DMS153 treated with DMSO at 0.1 percent for 48 hours (cell line): Measurements from ENCODE around the gene CANT1.
A peak's percentile ranks its signal among the peaks of the same experiment; 100 is the strongest.
"Not testable (repeated sequence)": the region's sequence is repeated elsewhere in the genome, so short reads cannot be mapped to it uniquely, and the experiment has no call there.

Experiments
- DNase-seq: peaks from one replicate; lab custom pipeline; 2025; ENCODE audit not compliant: unreplicated experiment; lab: John Stamatoyannopoulos, UW

The CANT1 gene

DNA sequence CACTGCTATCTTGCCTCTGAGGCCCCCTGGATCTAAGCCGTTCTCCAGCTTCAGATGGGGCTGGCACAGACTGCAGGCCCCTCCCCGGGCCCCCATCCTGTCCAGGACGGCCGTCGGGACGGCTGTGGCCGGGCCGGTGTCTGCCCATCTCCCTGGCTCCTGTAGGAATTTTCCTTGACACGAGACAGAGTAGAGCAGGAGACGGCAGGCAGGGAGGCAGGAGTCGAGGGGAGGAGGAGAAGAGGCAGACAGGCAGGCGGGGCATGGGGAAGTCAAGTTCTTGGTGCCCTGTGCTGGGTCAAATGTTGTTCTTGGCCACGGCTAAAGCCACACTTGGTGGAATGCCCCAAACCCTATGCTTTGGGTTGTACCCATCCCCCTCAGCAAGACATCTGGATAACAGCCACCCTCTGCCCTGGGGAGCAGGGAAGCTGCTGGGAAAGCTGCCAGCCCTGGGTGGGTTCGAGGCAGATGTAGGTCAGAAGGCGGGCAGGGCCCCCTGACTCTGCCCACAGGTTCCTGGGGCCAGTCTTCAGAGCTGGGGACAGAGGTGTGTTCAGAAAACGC is 18.4 kb upstream of the CANT1 start:
- no peak for DNase-seq

DNA sequence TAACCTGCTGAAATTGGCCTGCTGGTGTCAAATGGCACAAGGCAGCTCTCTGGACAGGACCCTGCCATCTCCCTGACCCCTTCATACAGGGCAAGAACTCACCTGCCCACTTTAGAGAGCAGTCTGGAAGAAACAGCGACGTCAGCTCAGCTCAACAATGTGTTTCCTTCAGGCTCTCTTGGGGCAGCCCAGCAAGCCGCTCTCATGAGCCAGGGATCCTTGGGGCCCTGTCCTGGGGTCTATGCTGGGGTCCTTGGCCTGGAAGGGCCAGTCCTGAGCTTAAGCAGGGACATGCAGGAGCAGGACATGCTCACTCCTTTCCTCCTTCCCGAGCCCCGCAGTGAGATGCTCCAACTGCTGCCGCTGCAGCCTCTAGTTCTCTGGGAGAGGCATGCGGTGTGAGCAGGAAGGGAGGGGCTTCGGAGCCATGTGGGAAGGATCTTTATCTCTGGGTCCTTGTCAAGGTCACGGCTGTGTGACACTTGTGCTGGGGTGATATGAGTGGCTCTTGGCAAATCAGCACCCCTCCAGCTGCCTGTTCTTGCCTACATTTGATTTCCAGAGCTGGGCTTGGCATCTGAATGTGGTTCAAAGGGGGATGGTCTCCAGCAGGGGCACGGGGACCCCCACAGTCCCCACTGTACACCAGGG is 17.8 kb upstream of the CANT1 start:
- no peak for DNase-seq

DNA sequence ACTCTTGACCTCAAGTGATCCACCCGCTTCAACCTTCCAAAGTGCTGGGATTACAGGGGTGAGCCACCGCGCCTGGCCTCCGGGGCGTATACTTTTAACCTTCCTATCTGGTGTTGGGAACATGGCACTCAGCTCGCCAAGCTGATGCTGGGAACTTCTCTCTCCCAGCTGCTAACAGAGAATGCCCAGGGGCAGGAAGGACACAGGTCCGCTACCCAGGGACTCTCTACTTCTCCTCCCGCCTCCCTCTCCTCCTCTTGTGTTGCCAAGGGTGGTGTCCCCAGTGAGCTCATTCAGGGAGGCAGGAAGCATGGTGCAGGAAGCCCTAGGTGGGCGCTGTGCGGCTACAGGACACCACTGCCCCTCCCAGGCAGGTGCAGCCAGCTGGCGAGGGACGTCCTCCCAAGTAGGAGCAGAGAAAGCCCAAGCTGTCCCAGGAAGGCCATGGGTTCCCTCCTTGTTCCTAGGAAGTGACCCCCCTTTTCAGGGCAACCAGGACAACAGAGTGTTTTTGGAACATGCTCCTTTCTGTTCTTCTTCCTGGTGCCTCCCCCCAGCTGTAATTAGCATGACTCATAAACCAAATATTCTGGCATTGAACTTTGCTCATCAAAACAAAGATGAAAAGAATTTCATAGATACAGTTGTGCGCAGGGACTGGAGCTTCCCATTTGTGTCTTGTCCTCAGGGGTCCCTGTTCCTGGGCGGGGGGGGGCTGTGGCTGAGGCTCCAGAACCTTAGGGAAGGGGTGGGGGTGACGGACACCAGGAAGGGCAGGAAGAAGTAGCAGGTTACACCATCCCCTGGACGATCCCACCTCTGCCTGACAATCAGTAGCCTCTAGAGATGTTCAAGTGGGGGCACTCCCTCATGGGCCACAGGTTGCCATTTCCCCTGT is 17.1 kb upstream of the CANT1 start:
- DNase-seq, result peak; percentile 69

DNA sequence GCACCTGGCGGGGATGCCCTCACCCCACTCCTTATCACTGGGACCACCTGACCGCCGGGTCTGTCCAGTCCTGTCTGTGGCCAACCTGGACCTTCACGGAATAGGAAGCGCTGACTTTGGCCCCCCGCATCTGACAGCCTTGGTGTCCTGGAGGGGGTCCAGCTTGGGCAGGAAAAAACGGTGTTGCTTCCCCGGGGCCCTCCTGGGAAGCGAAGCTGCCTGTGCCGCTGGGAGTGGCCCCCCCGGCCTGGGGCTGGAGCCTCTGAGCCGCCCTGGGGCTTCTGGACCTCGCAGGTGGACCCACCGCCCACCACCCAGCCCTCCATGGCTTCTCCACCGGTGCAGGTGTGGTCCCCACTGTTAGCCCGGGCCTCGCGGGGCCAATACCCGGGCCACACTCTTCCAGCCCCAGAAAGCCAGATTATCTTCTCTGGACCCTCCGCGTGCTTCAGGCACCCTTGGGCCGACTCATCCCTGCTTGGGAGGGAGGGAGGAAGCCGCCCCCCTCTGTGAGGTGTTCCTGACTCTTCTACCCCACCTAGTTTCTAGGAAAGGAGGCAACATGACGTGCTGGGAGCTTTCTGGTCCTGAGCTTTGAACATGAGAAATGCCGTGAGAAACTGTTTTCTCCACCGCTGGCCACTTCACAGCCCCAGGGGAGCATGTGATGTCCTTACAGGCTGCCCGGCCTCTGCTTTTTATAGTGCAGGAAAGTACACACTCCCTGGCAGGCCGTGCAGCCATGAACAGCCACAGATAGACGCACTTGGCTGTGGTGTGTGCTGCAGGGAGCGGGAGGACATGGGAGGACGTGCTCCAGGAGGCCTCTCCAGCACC is 15.6 kb upstream of the CANT1 start:
- peak; percentile 56 for DNase-seq

DNA sequence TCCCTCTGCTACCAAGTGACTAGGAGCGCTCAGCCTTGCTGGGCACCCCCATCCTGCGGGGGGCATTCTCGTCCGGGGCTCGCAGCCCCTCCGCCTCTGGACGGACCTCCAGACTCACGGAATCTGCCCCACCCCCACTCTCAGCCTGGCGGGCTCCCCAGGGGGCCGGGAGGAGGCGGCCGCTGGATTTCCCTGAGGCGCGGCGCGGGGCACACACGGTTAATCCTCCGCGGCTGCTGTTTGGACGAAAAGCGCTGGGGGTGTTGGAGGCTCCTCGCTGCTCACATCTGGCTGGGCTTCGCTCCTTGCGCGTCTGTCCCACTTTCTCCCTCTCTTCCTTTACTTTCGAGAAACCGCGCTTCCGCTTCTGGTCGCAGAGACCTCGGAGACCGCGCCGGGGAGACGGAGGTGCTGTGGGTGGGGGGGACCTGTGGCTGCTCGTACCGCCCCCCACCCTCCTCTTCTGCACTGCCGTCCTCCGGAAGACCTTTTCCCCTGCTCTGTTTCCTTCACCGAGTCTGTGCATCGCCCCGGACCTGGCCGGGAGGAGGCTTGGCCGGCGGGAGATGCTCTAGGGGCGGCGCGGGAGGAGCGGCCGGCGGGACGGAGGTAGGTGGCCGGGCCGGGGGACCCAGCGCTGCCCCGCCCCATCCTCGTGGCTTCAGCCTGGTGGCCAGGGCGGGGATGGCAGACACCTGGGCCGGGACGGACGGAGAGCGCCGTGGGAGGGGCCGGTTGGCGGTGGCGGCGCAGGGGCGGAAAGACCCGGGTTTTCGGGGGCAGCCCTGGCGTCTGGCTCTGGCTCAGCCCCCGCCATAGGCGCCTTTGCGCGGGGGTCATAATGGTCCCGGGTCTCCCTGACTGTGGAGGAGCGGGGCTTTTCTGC is 14.6 kb upstream of the CANT1 start, which contains the start of gene C1QTNF1:
TSS of gene C1QTNF1 (plus strand) at position 284 of the 886 bp plus-strand sequence. CDS start 19,800 bp downstream, outside the sequence.
- DNase-seq, result no peak

DNA sequence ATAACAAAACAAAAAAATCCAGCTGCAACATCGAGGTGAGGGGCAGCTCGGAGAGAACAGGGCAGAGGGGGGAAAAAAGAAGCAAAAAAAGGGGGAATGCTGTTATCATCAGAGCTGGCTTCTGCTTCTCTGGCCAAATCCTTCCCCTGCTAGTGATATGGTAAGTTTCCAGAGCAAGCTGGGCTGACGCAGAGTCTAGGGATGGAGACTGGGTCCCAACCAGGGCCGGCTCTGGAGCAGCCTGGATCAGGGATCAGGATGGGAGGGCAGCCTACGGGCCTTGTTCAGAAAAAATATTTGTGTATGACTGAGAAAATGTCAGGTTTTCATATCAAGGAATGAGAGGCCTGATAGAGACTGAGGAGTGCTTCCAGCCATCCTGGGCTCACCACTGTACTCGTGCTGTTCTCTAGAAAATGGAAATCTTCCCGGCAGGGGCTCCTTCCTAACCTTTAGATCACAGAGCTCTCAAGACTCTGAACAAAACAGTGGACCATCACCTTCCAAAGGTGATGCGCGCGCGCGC is 13.7 kb upstream of the CANT1 start:
- DNase-seq, result no peak

DNA sequence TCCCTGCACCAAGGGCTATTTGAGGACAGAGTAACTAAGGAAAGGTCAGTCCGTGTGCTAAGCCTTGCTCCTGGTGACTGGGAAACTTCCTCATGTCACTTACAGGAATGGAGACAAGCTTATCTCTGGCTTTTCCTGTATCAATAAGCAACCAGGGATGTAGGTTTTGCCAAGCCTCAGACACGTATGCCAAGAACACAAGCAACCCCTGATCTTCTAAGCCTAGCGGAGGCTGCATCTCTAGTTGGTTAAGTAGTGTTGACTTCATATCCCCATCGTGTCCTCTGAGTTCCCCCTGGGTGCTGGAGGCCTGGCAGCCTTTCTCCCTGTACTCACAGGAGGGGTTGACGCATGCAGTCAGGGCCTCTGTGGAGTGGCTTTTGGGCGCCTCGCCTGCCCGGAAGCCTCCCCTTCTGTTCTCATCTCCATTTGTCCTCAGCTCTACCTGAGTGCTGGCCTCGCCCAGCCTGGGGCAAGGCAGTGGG is 13.0 kb upstream of the CANT1 start:
- DNase-seq, result no peak

DNA sequence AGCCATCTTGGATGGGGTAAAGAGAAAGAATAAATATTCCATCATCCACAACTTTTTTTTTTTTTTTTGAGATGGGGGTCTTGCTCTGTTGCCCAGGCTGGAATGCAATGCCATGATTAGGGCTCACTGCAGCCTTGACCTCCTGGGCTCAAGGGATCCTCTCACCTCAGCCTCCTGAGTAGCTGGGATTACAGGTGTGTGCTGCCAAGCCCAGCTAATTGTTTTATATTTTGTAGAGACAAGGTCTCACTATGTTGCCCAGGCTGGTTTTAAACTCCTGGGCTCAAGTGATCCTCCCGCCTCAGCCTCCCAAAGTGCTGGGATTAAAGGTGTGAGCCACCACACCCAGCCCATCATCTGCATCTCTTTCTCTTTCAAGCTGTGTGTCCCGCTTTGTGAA is 12.4 kb upstream of the CANT1 start:
- DNase-seq, result not testable (repeated sequence)

DNA sequence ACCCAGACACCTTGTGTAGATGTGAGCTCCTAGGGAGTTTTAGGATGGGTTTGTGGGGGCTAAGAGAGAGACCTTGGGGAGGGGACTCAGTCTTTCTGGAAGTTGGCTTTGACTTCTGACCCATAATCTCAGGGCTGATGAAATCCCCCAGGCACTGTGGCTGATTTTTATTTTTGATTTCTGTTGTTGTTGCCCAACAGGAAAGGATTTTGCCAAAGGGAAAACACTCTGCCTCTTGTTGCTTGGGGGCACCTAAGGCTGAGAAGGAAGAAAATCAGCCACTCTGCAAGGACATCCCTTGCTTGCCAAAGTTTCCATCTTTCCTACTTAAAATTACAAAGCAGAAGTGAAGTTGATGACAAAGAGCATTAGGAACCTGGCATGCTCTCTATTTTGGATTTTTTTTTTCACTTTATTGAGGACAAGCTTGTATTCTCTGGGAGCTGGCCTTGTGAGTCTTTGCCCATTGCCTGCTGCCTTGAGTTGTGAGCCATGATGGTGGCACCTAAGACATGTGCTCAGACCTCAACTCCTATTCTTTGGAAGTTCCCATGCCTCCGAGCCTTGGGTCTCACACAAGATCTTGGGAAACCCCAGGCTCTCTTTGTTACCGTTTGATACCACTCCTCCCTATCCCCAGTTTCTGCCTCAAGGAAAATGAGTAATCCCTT is 11.2 kb upstream of the CANT1 start:
- DNase-seq, result no peak

DNA sequence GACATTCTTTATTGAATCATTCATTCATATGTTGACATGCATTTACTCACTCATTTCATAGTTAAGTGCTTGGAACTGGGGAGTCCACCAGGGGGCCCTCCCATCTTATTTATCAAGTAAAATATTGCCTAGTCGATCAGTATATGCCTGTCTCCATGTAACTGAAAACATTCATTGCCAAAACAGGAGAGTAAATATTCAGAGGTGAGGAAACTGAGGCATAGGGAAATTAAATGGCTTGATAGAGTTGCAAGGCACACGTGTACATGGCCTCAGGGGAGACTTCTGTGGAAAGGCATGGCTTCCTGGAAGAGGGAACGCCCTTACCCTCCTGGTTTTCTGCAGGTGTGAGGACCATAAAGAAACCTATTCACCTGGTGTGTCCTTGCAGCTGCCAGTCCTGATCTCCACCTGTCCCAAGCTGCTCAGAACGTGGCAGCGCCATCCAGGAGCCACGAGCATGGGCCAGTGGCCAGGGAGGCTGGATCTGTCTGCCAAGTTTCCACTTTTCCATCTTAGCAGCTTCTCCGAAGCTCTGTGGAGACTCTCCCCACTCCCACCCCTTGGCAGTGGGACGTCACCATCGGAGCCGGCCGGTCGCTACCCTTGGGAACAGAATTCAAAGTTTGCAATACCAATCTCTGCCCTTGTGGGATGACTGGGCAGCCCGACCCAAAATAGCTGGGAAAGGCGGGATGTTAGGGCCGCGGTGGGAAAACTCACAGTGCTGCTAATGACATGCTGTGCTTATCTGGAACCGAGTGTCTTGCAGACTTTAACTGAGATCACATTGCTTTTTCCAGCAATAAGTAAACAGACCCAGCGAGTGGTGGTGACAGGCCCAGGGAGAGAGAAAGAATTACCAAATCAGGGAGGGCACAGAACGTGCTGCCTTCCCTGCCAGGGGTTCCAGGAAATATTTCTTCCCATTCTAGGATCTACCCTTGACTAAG is 10.3 kb upstream of the CANT1 start:
- peak; percentile 69 for DNase-seq

DNA sequence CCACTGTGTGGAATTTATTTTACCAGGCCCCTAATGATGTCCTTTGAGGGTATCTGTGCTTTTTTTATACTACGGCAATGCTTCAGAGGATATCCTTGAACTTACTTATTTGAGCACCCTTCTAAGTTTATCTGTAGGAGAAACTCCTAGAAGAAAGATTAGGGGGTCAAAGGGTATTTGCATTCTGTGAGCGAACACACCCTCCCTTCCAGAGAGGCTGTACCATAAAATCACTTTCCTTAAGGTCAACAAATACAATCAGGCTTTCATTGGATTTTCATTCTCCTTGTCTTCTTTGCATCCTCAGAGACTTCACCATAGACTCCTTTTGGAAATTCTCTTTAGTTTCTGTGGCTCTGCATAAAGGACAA is 9.7 kb upstream of the CANT1 start:
- DNase-seq, result no peak

DNA sequence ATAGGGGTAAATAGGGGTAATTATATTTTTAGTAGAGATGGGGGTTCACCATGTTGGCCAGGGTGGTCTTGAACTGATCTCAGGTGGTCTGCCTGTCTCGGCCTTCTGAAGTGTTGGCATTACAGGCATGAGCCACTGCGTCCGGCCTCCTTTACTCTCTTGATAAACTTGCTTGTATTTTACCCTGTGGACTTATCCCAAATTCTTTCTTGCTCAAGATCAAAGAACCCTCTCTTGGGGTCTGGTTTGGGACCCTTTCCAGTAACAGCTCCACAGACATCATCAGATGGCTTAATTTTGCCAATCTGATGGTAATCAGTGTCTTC is 8.8 kb upstream of the CANT1 start:
- no peak for DNase-seq

DNA sequence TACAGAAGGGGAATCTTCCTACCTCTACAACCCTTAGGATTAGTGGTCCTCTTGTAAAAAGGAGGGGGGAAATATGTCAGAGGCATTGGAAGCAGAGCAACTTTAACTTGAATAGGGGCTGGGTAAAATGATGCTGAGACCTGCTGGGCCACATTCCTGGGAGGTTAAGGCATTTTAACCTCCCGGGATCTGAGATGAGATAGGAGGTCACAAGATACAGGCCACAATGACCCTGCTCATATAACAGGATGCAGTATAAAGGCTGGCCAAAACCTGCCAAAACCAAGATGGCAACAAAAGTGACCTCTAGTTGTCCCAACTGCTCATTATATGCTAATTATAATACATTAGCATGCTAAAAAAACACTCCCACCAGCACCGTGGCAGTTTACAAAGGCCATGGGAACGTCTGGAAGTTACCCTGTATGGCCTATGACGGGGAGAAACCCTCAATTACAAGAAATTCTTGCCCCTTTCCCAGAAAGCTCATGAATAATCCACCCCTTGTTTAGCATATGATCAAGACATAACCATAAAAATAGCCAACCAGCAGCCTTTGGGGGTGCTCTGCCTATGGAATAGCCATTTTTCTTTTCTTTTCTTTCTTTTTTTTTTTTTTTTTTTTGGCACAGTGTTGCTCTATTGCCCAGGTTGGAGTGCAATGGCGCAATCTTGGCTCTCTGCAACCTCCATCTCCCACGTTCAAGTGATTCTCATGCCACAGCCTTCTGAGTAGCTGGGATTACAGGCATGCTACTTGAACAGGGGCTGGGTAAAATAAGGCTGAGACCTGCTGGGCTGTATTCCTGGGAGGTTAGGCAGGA is 8.2 kb upstream of the CANT1 start:
- DNase-seq, result no peak

DNA sequence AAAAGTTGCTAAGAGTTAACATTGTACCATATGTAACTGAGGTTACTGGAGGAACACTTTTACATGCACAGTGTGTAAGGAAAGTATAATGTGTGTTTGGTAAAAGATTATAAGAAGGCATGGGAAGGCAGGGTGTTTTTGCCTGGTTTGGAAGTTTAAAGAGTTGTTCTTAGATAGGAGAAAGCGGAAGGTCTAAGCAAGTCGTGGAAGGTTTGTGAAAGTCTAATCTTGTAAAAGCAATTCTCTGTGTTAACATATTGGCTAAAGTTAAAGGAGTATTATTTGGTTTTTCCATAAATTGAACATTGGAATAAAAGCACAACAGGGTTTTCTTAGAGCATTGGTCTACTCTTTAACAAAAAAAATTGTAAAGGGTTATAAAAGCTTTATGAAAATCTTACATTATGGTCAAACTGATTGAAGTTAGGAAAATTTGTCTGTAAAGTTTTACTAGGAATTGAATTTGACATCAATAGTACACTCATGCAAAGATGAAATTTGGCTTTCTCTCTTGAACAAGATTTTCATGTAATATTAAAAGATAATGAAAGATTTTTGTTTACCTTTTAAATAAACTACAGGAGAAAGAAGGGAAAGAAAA is 4.7 kb upstream of the CANT1 start:
- no peak for DNase-seq

DNA sequence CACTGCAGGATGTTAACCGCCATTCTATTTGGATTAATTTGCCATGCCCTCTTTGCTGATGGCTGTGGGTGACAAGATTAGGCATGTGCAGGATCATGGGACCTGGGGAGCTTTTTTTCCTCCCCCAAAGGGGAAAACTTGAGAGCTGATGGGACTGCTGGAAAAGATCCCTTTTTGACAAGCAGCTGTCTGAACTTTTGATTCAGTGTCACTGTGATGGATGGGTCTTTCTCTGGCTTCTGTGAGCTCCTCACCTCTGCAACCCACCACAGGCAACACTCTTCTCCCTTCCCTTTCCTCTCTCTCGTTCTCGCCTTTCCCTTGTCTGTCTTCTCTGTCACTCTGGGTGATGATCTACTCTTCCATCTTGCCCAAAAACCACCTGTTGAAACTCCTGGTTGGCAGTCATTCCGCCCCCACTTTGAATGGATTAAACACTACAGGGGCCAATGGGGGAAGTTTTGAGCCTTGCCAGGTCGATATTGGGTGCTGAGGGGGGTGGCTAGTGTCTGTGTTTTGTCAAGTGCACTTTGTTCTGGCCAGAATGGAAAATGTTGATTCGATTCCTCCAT is 3.1 kb upstream of the CANT1 start:
- DNase-seq, result no peak

DNA sequence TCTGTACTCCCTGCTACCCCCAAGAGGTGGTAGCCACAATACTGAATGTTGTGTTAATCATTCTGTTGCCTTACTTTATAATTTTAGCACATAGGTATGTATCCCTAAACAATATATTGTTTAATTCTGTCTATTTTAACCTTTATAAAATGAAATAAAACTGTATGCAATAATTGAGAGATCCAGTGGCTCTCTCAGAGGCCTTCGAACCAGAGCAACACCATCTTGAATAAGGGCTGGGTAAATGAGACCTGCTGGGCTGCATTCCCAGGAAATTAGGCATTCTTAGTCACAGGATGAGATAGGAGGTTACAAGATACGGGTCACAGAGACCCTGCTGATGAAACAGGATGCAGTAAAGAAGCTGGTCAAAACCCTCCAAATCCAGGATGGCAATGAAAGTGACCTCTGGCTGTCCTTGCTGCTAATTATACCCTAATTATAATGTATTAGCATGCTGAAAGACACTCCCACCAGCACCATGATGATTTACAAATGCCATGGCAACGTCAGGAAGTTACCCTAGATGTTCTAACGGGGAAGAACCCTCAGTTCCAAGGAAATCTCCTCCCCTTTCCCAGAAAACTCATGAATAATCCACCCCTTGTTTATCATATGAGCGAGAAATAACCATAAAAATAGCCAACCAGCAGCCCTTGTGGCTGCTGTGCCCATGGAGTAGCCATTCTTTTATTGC is 2.0 kb upstream of the CANT1 start:
- no peak for DNase-seq
